GM21825 (cell line): ENCODE measurements around the gene MYO1H.
A peak's percentile ranks its signal among the peaks of the same experiment; 100 is the strongest.
"Not testable (repeated sequence)": the region's sequence is repeated elsewhere in the genome, so short reads cannot be mapped to it uniquely, and the experiment has no call there.

ENCODE experiments used
- ATAC-seq: cut with Tn5 transposase; IDR thresholded peaks from one replicate; pipeline ENCODE4 v1.9.1; 2021; ENCODE audit warnings: mild to moderate bottlenecking, moderate library complexity; ENCODE audit not compliant: unreplicated experiment

The MYO1H gene

DNA sequence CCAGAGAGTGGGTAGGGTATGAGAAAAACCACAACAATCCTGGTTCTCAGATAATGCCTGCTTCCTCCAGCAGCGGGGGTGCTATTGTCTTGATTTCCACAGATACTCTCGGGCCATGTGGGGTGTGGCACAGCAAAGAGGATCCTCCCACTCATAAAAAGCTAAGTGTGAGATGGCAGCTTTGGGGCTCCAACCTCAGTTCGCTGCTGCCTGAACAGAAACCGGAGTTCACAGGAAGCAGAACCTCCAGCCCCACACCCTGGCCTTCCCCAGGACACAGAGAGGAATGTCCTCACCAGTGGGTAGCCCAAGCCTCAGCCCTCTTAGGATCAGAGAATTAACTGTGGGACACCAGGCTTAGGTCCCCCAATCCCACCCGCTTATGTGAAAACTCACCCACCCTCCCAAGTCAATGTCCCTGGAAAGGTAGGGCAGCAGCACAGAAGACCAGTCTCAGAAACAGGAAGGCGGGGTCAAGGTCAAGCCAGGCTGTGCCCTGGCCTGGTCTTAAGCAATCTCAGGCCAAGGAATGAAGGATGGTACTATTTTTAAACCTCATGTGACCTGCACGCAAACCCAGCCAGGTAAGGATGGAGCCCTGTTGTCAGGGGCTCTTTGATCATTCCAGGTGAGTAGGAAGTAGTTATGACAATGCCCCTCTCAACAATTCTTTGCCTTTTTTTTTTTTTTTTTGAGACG is 120.4 kb downstream of the MYO1H start:
- no peak for ATAC-seq

DNA sequence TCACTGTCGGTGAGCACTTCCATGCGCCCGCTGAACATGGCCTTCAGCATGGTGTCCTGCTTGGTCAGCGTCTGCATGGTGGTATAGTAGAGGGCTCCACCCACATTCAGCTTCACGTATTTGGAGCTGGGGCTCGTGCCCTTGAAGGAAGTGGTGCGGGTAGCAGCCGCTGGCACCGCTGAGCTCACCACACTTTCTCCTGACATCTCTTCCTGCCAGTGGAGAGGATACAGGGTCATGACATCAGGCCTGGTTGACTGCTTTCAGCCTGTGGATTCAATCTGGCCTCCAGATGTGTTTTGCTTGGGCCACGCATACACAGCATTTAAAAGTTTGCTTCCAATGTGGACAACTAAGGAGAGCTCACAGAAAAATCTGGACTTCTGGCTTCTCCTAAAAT is 121.8 kb downstream of the MYO1H start:
- no peak for ATAC-seq

DNA sequence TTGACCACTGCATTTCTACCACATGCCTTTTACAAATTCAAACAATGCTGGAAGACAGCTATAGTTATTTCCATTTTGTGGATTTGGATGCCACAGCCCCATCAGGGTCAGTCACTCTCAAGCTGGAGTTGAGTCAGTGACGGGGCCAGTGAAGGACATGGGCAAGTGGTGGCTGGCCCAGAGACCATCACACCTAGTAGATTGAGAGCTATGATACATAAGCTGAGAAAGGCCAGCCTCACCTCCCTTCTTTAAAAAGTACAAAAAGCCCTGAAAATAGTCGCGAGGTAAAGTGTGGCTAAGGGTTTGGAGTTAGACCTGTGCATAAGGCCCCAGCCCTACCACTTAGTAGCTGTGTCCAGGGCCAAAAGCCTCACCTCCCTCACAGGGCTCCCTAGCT is 125.3 kb downstream of the MYO1H start:
- no peak for ATAC-seq

DNA sequence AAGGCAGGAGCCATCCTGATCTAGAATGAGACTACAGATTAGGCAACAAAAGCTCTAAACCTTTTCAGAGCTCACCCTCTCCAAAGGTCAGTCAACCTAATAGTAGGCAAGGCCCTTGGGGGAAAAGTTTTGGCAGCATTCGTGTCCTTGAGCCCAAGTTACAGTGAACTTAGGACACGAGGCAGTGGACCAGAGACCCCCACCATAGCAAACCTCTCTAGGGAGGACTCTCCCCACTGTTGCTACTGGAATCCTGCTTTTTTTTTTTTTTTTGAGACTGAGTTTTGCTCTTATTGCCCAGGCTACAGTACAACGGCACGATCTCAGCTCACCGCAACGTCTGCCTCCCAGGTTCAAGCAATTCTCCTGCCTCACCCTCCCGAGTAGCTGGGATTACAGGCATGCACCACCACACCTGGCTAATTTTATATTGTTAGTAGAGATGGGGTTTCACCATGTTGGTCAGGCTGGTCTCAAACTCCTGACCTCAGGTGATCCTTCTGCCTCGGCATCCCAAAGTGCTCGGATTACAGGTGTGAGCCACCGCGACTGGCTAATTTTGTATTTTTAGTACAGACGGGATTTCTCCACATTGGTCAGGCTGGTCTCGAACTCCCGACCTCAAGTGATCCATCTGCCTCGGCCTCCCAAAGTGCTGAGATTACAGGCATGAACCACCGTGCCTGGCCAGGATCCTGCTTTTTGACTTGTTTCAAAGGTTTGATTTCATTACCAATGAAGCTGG is 126.0 kb downstream of the MYO1H start:
- not testable (repeated sequence) for ATAC-seq

DNA sequence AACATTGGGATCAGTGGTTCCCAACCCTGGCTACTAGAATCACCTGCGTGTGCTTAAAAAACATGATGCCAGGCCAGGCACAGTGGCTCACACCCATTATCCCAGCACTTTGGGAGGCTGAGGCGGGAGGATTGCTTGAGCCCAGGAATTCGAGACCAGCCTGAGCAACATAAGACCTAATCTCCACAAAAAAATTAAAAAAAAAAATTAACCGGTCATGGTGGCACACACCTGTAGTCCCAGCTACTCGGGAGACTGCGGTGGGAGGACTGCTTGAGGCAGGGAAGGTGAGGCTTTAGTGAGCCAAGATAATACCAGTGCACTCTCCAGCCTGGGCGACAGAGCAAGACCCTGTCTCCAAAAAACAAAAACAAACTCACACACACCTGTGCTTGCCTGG is 127.4 kb downstream of the MYO1H start:
- ATAC-seq: no peak

DNA sequence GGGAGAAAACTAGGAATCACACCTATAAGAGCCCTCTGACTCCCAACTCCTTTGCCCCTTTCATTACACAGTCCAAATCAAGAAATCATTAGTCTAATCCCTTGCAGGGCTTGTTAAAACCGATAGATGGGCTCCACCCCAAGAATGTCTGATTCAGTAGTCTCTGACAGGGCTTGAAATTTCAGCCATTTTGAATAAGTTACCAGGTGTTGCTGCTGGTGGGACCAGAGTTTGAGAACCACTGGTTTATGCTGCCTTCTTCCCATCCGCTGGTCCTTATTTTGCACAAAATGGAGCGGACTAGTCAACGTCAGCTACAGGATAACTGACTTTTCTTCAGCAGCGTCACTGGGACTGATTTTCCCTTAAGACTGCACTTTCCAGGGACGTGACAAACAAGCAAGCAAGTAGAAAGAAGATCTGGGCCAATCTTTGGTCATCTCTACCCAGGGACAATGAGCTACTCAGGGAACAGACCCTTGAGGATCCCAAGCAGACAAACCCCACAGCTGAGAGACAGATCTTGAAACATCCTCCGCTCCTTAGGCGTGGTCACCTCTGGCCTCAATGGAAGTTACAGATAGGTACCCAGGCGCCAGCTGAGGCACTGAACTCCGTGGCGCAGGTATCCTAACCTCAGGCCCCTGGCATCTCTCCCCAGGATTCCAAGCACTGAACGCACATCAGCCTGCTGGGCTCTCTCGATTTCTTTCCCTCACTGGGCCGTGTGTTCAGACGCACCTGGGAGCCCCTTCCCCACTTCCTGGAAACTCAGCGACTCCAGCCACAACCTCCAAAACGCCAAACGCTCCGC is 128.5 kb downstream of the MYO1H start:
- no peak for ATAC-seq

DNA sequence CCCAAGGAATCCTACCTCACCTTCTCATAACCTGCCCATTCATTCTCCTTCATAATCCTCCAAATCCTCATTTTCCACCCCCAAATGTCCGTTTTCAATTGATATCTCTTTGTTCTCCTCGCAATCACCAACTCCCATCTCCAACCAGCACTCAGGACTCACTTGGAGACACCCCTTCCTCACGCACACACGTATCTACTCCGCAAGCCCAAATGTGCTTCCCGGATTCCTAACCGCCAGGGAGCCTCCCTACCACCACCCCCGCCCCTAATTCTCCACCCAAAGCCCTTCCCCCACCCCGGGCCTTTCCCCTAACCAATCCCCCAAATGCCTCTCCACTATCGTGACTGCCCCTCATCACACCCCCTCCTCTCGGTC is 129.1 kb downstream of the MYO1H start:
- no peak for ATAC-seq

DNA sequence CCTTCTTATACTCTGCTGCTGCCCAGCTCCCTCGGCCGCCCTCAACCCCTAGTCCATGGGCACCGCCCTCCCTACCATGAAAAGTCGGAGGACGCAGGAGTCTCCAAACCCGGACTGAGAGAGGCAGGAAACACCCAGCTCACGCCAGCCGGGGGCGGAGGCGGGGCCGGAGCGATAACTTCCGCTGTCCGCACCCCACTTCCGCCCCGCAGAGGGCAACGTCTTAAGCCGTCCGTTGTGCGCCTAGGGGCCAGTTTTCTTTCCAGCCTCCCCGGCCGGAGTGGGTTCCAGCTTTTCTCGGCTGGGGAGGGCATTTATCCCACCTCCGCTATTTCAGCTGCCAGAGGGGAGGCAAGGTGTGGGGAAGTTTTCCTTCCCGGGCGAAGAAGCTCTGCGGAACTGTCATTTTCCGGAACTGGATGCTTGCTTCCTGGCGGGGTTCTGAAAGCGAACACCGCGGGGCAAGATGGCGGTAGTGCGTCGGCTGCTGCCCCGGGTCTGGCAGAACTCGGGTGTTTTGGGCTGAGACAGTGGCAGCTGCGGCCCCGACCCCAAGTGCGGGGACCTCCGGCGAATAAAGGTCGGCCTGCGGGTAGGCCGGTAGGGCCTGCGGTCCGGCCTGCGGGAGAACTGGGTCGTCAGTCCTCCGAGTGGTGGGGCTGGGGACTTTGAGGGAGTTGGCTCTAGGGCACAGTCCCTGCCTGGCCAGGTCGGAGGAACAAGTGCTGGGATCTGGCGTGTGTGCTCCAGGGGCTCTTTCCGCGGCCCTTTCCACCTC is 129.7 kb downstream of the MYO1H start, which contains the start of the genes KCTD10 and UBE3B:
Gene KCTD10, minus strand, starts transcription at position 116 of the 778 bp plus-strand sequence. Its CDS starts 38 bp downstream, at position 78.
Gene UBE3B, plus strand, starts transcription at position 450 of the 778 bp plus-strand sequence. CDS start 5,918 bp downstream, outside the sequence.
- ATAC-seq: peak; percentile 85

DNA sequence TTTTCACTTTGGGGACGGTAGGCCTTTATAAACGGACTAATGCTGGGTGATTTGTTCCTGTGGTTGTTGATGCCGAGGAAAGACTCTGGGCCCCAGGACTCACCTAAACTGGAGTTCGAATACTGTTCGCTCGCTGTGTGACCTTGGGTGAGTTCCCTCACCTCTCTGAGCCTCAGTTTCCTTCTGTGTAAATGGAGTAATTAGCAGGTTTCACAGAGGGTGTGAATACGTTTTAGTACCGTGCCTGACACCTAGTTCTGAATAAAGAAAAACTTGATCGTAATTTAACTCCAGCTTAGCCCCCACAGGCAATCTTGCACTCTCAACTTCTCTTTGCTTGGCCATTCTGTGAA is 130.2 kb downstream of the MYO1H start:
- ATAC-seq: no peak

DNA sequence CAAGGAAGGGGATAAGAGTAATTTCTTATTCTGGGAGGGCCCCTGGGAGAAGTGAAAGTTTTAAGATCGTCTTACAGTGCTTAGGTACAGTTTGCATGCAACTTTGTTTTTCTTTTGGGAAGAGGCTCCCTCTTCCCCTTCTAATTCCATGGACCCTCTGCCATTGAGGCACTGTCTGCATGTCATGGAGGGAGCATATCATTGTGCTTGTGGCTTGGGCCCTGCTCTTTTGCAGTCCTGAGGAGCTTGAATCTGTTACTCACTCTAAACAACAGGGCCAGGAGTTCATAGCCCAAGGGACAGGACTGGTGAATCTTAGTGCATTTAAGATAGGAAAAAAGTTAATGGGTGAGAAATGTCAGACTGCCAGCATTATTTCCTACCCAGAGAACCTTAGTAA is 132.1 kb downstream of the MYO1H start:
- no peak for ATAC-seq

DNA sequence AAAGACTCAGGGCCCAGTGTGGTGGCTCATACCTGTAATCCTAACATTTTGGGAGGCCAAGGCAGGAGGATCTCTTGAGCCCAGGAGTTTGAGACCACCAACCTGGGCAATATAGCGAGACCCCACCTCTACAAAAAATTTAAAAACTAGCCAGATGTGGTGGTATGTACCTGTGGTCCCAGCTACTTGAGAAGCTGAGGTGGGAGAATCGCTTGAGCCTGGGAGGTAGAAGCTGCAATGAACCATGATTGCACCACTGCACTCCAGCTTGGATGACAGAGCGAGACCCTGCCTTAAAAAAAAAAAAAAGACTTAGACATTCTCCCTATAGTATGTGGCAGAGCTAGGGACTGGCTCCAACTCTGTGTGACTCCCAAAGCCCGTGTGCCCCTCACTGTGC is 132.7 kb downstream of the MYO1H start:
- ATAC-seq: no peak

DNA sequence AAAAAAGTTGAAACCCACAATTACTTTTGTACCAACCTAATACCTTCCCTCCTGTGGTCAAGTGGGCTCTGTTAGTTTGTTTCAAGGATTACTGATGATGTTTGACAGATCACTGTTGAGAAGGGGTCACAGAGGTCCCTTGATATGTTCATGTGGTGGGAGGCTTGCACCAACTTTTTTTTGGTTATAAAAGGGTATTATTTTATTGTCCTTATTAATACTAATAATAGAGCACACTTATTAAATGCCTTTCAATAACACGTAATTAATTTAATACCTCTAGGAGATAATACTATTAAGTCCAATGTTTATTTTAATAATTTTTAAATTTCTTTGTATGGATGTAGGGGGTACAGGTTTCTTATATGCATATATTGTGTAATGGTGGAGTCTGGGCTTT is 134.2 kb downstream of the MYO1H start:
- ATAC-seq: no peak

DNA sequence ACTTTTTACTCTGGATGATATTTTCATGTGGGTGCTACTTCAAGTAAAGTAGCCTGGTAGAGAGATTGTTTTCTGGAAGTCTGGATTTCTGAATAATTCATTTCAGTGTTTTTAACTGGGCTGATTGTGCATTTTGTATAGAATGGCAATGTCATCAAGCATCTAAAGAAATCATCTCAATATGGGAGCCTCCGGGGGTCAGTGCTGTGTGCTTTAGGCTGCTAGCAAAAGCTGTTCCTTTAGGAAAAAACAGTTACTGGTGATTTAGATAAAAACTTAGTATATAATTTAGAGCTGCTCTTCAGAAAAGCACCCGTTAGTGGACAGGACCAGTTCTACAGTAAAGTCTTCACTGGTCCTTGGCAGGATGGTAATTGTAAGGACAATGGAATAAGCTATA is 134.8 kb downstream of the MYO1H start:
- no peak for ATAC-seq

DNA sequence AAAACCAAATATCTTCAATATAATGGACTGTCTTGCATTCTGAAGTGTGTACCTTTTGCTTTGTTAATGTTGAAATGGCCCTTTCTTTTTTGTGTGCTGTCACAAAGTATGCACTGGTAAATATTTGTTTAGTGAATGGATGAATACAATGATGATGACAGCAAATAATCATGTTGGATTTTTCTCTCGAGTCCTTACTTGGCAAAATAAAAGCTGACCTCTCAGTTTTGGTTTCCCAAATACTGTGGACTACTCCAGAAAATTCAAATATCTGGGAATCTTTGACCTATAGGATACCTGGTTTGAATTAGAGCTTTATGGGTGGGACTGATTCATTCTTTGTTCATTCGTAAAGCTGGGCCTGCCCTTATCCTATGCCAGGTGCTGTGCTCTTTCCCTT is 135.2 kb downstream of the MYO1H start:
- no peak for ATAC-seq

DNA sequence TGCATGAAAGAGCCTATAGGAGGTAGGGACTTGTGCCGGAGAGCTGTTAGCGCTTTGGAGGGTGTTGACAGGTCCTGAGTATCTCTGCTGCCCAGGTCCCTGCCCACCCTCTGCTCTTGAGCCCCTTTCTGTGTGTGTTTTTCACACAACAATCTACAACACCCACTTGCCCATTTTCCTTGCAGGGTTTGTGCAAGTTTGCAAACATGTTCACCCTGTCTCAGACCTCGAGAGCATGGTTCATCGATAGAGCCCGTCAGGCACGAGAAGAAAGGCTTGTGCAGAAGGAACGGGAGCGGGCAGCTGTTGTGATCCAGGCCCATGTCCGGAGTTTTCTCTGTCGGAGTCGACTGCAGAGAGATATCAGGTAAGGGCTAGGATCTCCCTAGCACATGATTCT is 135.6 kb downstream of the MYO1H start:
- ATAC-seq: no peak

DNA sequence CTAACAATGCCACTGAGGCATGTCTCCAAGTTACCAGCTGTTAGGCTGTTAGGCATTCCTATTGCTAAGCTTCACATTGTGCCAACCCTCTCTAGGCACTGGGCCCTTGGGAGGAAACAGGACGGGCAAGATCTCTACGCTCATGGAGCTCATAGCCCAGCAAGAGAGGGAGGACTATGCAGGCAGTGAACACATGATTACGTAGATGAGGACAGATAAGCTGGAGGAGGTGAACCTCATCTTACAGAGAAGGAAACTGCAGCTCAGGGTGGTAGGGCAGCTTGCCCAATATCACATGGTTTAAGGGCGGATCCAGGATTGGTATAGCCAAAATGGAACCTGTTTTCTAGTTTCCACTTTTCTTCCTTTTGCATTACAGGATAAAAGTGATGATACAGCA is 137.5 kb downstream of the MYO1H start:
- ATAC-seq: no peak

DNA sequence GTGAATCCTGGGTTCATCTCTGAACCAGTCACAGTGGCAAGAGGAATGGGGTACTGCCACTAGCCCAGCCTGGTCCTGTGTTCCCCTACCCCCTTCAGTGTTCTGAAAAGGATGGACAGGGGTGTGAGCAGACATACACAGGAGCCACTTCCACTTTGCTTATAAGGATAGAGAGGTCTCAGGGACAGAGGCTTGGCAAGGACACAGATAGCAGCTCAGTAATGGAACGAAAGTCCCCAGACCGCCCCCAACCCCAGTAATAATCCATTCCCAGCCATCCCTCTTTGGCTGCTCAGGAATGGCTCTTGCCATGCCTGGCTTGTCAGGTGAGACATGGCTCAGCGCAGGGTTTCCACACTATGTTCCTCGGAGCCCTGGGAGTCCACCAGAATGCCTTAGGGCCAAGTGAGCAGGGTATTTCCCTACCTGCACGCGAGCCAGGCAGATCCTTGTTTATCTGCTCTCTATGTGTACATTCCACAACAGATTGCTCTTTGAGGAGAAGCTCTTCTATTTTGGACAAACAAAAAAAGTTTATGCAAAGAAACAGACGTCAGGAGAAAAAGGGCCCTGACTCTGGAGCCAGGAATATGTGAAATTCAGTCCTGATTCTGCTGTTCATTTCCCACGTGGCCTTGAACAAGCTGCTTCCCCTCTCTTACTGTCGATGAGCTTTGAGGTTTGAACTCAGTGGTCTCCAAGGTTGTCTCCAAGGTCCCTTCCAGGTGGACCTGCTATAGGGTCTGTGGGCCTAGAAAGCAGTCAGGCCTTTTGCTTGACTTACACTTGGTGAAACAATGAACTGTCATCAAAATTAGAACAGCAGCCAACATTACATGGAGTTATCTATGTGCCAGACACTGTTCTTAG is 139.7 kb downstream of the MYO1H start:
- no peak for ATAC-seq

DNA sequence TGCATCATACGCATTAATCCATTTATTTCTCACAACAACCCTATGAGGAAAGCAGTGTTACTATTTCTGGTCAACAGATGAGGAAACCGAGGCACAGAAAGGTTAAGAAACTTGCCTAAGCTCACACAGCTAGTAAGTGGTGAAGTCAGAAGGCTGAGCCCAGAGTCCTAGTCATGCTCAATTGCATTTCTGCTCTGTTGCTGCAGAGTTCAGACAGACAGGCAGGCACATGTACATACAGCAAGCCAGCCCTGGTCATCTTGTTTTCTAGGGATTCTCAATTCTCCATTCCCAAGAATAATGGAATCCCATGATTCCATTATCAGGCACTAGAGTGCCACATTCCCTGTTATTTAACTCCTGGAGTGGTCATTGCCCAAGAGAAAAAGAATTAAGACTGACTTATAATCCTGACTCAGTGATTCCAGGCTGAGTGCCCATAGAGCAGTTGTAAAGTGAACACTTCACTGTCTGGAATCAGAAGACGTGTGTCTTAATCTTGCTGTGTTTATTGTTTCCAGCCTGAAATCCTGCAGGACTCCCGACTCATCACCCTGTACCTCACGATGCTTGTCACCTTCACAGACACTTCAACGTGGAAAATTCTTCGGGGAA is 140.5 kb downstream of the MYO1H start:
- no peak for ATAC-seq
